ENCODE measurements around the gene SALL1. TPM values are rescaled to one million over a fixed set of nuclear protein-coding genes. Genes with fewer than 3 reads are reported as not detected.

SALL1 gene
- total RNA-seq, 1 donor from 2014 or later, result not detected

DNA sequence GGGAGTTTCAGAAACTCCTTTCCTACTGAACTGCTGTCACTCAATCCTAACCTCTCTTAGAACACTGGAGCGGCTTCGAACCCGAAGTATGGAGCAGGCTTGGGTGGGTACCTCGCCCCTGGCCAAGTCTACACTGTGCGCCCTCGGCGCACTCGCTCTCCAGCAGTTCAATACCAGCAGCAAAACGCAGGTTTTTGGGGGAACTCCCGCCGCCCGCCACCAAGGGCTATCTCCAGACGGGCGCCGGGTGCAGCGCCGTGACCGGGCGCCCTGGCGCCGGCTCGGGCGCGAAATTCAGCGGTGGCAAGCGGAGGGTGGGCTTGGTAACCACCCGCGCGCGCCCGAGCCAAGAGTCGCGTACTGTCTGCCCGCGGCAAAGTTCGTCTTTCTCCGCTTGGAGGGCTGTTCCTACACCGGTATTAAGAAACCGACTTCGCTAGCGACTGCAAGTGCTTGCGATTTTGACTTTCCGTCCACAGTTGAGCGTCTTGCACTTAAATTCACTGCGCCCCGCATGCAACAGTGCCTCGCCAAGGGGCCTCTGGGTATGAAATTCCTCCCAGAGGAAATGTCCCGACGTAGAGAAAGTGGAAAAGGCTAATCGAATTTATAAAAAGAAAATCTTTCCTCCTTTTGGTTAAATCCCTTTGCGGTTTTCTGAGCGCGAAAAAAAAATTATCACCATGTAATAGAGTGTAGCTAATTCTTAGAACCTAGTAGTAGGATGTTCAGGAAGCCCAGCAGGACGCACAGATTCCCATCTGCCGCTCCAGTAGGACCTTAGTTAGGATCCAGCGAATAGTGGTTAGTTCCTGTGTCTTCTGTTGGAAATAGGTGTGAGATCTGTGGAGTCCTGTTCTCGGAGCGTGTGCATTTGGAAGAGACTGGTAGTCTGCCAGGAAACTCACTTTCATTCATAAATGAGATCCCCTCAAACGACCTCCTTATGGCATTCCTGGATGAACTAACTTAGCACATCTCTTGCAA lies 5.0 kb upstream of the SALL1 start:
- ATAC-seq, result no peak

DNA sequence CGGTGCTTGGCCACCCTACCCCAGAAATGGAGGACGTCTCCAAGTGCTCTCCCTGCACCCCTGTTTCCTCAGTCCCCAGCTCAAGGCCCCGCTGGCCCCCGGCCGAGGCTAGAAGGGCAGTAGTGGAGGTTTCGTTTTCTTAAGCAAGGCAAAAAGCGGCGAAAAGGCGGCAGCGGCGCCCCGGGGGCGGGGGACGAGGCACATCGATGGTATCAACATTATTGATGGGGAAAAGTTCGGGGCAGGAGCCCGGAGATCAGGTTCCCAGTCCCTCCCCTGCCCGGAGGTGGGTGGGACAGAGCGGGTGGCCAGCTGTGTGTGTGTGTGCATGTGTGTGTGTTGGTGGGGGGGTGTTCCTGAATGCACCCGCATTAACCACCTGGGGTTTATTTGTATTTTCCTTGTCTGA lies 4.1 kb upstream of the SALL1 start:
- ATAC-seq, result no peak

DNA sequence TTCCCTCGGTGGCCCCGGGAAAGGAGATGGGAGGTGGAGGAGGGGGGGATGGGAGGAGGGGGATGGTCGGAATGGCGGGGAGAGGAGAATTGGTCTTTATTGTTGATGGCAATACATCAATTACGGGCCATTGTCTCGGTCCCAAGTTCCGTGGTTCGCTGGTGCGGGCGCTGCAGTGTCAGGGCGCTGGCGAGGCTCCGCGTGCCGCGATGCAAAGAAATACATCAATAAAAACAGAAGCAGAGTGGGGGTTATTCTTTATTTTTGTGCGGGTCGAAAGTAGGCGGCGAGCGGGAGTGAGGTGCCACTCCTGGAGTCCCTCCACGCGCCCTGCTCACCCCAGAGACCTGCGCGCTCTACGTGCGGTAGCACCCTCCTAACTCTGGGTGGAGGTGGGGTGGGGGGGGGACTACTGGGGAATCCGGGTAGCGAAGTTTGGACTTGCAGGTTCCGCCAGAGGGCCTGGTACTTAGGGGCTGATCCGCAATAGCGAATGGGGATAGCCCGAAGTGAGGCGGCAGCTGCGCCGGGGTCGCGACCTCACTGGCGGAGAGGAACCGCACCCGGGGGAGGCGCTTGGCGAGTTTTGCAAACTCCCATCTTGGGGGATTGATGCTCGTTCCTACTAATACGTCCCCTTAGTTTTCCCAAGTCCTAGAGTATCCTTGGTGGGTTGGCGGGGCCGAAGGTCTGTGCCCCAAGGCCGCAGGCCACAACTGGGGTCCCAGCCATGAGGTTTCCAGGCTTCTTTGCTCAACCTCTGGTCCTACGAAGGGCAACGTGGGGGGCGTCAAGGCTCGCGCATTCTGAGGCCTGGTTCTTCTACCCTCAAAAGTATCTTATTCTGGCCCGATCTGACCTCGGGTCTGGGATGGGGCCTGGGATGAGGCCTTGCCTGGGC lies 3.5 kb upstream of the SALL1 start:
- no peak for ATAC-seq

DNA sequence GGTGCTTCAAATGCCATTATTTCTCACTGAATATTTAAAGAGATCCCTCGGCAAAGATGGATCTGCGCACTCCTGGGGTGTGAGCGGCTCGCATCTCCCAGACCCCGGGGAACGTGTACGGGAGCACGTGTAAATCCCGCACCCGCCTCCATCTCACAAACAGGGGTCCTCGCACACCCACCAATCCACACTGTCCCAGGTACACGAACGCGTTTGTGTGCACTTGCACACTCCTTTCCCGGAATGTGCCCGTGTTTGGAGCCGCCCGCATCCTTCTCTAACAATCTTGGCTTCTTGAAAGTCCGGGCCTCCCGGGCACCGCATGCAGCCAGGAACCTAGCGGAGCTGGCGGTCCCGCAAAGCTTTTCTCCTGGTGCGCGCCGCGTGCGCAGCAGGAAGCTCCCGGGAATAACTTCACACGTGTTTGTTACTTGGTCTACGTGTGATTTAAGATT lies 2.5 kb upstream of the SALL1 start:
- ATAC-seq, result no peak

DNA sequence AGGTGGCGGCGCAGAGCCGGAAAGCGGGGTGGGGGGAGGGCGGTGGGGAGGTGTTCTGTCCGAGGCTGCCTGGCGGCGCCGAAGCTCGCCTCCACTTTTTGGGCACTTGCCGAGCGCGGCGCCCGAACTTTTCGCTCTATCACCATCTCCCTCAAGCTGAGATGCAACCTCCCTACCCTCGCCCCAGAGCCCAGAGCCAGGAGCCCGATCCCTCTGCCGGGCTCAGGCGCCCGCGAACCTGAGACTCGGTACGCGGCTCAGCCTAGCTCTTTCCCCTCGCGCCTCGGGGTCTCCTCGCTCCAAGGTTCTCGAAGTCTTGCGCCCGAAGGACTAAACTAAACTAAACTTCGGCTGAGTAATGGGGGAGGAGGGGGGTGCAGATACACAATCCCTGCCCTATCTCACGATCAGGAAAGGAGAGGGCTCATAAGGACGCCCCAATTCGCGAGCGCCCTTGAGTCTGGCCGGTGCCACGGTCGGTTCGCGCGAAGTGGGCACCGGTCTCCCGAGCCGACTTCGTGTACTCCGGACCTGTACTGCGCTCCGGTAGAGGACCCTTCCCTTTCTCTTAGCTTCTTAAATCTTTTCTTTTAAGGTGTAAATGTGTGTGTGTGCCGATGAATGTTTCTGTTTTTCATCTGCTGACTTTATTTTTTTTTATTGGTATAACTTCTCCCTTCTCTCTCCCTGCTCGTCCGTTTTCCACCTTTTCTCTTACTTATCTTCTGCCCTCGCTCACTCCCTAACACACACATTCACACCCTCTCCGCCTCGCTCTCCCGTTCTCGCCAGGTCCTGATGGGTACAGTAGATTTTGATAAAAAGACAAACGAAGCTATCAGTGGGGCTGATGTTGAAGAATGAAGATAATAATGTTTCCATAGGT lies 1.9 kb upstream of the SALL1 start:
- no peak for ATAC-seq

DNA sequence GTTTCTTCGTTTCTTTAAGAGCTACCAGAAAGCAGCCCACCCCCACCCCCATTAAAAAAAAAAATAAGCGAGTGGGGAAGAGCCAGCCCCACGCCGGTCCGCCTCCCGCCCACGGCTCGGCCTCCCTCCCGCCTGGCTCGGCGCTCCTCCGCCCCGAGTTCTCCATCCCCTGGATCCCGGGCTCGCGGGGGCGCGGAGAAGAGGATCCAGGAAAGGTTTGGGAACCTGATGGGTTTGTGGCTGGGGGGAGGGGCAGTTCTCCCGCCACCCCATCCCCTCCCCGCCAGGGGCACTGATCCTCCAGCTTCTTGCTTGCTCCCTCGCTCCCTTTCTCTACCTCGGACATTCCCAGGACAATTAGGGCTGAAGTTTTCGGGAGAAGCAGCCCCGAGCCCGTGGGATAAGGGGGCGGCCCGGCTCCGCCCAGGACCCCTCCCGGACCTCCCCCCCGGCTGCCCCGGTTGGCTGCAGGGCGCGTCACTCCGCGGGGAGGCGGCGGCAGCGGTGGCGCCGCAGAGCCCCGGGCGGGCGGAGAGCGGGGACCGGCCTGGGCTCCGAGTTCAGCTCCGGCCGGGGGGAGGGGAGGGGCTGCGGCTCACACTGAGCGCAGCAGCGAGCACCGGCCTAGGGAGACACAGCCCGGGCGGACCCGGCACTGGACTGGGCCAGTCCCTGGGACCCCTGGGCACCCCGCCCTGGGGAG lies 1.0 kb upstream of the SALL1 start:
- ATAC-seq, result peak; percentile 39

DNA sequence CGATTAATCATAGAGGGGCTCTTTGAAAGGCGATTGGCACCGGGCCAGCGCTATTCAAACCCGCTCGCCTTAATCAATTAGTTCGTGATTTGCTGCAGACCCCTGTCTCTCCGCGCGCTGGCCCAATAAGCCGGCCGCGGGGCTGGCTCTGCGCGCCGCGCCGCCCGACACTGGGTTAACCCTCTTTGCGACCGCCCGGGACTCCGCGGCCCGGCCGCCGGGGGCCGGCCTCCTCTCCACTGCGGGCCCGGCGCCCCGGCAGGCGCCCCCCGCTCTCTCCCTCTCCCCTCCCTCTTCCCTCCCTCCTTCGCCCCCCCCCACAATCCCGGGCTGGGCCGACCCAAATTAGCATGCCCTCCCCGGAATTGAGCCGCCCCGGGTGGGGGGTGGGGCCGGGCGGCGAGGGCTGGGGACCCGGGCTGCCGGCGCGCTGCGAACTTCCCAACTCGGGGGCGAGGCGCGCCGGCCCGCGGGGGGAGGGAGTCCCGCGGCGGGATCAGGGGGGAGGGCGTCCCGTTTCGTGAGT lies 428 bp upstream of the SALL1 start:
- ATAC-seq, result no peak

DNA sequence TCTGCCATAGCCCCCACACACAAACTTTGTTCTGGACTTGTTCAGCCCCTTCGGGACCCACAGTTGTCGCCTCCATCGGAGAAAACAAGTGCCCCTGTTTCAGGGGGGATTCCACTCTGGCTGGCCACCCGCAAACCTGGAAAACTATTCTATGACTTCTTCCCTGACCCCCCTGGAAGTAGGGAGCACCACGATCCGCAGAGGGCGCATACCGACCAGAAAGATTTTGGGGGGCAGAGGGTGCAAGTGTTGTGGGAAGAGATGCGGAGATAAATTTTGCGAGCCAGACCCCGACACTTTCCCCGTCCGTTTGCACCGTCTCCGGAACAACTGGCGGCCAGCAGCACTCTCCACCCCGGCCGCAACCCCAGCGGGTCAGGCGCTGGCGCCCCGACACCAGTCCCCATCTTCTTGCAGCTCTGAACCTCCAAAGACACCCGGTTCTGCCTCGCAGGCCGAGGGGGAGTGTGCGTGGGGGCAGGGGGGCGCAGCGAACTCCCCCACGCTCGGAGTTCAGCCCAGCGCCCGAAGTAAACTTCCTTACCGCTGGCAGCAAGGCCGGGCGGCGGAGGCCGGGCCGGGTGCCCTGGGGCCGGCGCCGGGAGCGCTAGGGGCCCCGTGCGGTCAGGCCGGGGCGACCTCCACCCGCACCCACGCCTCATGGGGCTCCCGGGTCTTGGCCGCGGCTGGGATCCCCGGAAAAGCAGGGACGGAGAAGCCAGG lies 744 bp downstream of the SALL1 start:
- no peak for ATAC-seq

DNA sequence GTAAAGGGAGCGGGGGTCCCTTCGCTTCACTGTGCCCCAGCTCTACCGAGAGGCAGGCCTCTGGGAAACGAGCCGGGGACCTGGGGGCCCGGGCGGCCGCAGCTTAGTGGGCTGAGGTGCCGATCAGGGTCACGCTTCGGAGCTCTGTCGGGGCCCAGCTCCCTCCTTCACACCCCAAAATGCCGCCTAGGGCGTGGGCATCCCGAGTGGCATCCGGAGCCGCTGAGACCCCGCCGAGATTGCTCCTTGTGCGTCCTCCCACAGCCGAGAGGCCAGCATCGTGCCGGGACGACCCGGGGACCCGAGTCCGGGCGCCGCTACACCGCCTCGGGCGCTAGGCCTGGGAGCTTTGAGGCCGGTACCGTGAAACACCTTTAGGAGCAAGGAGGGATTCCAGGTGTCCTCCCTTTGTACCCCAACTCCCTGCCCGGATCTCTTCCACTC lies 1.3 kb downstream of the SALL1 start:
- ATAC-seq, result no peak

DNA sequence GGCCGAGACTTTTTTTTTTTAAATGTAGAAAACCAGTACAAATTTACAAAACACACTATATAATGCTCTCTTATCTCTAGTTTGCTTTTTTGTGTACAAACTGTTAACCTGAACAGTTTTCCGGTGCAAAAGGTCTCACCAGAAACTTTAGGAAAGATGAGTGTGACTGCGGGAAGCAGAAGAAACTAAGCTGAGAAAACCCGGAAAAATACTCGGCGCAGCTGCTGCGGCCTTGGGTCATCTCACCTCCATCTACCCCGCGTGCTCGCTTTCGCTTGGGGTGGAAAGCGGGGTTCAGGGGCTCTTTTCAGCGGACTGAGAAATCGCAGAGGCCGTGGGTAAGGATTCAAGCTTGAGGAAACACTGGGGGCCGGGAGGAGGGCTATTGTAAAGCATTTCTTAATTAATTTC lies 1.8 kb downstream of the SALL1 start:
- ATAC-seq, result no peak

DNA sequence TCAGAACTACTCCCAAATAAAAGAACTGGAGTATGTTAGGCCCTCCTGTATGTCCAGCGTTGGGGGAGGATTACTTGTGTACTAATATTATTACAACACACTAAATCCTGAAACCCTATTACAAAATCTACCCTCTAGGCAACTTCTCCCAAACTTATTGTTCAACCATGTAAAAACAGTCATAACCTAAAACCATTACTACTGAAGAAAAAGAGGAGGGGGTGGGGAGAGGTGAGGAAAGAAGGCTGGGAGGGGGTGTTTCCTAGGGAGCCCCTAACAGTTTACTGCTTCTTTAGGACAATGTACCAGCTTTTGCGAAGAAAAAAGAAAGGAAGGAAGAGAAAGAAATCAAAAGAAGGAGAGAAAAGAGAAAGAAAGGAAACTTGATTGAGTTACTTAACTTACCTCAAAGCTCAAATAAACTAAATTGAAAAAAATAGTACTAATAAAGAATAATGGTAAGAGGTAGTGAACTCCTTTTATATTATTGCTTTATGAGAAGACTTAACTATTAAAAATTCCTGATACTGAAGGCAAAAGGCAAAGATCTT lies 2.3 kb downstream of the SALL1 start:
- ATAC-seq, result no peak

DNA sequence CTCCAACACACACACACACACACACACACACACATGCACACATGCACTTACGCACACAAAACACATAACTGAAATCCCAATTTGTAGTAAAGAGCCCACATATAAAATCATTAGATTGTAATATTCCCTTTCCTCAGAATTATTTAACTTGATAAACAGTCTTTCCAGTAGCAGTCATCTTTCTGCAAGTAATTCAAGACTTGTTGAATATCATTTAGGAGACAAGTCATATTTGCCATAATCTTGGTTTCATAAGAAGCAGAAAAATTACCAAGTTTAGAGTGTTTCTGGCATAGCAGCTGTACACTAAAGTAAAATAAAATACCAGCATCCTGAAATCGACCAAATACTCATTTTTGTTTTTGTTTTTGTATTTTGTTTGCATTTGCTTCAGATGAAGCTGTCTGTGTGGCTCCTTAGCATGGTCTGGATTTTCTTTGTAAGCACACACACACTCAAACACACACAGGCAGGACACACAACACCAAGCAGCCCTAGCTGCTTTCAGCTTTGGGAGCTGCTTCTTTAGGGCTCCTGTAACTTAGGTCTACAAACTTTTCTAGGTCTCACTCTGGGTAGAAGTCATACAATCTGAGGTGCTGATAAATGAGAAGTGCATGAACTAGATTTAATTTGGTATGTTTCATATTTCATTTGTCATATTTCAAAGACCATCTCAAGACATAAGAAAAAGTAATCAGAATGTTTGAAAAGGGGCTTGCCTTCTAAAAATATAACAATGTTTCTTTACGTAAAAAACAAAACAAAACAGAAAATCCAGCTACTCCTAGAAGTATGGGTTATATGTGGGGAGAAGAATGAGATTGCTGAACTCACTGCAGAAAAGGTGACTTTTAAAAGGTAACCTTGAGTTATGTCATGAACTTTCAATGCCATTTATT lies 3.0 kb downstream of the SALL1 start:
- ATAC-seq, result no peak

DNA sequence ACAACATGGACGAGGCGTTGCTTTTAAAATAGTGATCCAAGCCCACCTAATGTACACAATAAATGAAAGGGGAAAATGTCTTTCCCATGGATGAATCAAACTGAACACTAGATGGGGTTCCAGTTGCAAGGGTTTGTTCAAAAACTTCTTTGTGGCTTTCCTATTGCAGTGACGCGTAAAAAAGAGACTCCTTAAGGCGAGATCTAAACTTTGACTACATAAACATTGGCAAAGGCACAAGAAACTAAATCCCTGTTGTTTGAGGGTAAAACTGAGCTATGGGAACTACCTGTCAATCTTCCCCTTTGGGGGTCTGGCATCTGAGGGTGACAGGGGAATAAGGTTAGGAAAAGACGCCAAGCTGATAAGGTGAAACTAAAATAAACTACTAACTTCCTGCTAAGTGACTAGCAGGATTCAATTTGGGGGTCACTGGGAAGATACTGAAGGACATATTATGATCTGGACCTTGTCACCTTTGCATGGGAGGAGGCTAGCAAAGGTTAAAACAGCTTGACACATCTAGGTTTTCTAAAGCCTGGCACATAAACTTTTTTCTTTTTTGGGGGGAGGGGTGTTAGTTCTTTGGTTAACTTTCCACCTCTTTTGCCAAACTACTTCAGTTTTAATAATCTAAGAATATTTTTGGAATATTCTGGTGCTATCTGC lies 4.7 kb downstream of the SALL1 start:
- ATAC-seq, result no peak

DNA sequence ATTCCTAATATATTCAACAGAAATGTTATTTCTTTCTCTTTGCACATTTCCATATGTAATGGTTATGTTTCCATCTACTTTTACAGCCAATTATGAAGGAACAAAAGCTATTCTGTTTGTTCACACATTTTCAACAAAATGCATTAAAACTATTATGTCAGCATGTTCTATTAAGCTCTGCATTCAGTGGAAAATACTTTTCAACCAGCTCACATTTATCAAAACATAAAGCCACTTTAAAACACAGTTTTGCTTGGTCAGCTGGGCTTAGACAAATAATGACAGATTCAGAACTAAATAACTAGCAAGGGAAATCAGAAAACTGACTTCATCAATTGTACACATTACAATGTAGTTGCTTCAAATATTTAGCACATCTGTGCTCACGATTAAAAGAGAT lies 6.9 kb downstream of the SALL1 start:
- no peak for ATAC-seq

DNA sequence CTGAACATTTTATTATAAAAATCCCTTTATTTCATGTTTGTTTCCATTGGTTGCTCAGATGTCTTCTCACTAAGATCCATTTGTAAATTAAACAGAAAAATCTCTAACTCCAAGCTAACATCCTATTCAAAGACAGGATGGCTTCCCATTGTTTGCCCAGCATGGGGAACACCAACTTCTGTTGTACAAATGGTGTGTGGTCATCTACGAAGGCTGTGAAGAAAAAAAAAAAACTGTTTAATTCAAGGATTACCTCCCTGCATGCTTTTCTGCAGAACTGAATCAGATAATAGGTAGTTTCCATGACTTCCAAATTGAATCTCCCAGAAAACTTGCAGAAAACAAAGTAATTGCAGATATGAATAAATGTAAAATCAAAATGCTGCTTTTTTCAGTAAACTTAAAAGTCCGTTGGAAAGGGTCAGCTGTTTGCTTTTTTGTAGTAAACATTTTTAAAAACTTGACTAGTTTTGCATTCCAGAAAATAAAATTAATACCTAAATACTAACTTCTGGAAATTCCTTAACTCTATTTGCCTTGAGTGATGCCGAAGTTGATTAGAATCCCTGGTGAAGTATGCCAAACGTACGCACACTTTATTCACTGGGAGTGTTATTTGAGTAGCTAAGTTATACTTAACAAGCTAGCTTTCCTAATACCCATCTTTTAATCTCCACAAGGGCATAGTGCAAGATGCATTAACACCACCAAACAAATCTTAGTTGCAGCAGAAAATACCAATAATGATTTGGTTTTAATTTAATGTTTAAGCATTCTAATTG lies 7.7 kb downstream of the SALL1 start:
- no peak for ATAC-seq

DNA sequence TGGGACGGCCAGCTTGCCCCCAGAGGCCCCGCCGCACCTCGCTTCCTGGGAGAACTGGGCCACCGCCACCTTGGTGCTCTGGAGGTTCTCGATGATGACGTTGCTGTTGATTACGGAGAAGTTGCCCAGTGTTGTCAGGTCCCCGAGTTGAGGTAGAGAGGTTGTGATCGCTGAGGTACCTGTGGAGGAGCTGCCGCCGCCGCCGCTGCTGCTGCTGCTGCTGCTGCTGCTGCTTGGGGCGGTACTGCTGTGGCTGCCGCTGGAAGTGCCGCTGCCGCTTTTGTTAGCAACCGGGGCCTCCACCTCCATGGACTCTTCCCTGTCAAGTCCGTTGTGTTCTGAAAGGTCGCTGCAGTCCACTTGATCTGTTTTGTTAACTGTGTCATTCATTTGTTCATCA lies 9.5 kb downstream of the SALL1 start:
- no peak for ATAC-seq

DNA sequence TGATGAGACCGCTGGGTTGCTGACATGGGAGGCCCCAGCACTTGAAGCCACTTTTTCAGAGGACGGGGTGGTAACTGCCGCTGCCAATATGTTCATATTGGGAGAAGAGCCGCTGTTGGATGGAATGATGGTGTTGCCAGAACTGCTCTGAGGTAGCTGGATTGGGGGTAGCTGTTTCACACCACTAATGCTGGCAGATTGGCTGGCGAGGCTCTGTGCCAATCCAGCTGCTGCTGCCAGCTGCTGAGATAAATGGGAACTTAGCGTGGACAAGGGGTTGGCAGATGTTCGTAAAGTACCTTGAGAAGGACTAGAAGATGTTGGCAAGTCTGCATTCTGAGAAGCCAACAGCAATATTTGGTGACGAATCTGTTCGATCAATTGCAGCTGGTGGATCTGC lies 10.0 kb downstream of the SALL1 start:
- ATAC-seq, result no peak

DNA sequence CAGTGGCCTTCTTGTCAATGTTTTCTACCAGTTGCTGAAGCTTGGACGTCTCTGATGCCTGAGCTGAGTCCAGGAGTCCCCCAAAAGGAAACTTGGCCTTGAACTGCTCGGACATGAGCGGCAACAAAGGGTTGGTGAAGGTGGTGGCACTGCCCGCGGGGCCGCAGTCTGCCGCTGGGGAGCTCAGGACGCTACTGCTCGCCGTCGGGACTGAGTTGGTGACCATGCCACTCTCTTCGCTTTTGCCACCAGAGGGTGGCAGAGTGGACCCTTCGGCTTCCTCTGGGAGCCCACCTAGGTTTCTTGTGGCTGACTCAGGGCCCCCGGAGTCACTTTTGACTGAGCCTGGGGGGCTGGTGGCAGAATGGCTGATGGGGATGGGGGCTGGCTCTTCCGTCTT lies 11.0 kb downstream of the SALL1 start:
- ATAC-seq, result no peak
